Neural cell (in vitro differentiated cells): ENCODE results near the gene PUM2.

ENCODE experiments used
- EP300 ChIP-seq: fragments of 450-650 bp; conservative IDR thresholded peaks from 2 replicates; pipeline ENCODE4 v1.6.1; 2014; ENCODE audit warnings: antibody characterized with exemption, mild to moderate bottlenecking, moderate library complexity; ENCODE audit not compliant: poor library complexity, severe bottlenecking
- EZH2 ChIP-seq: fragments of 200-600, 300-800 bp; shearing (Covaris generic), sonication (generic); IDR thresholded peaks from 2 replicates; pipeline ENCODE4 v1.6.1; 2014; ENCODE audit warnings: antibody characterized with exemption, low read length, borderline replicate concordance, mild to moderate bottlenecking; ENCODE audit not compliant: insufficient read depth, poor library complexity, severe bottlenecking
- MXI1 ChIP-seq: fragments of 450-650 bp; conservative IDR thresholded peaks from 2 replicates; pipeline ENCODE4 v1.6.1; 2014; ENCODE audit warnings: antibody characterized with exemption, mild to moderate bottlenecking; ENCODE audit not compliant: poor library complexity, severe bottlenecking
- POLR2AphosphoS5 ChIP-seq: IDR thresholded peaks from 2 replicates; pipeline ENCODE4 v1.6.1; 2012
- SMC3 ChIP-seq: fragments of 450-650 bp; conservative IDR thresholded peaks from 2 replicates; pipeline ENCODE4 v1.6.1; 2014; ENCODE audit warnings: antibody characterized with exemption, mild to moderate bottlenecking, moderate library complexity; ENCODE audit not compliant: poor library complexity
- TAF1 ChIP-seq: IDR thresholded peaks from 2 replicates; pipeline ENCODE4 v1.6.1; 2012; ENCODE audit warnings: low read depth
- TF ChIP-seq, protein P1 (sequence below): fragments of 450-650 bp; IDR thresholded peaks from 2 replicates; pipeline ENCODE4 v1.5.1; 2014; ENCODE audit warnings: antibody characterized with exemption, mild to moderate bottlenecking, moderate library complexity; ENCODE audit not compliant: poor library complexity, severe bottlenecking
- TF ChIP-seq, protein P2 (sequence below): IDR thresholded peaks from 2 replicates; pipeline ENCODE4 v1.6.1; 2012; ENCODE audit warnings: borderline replicate concordance

DNA sequence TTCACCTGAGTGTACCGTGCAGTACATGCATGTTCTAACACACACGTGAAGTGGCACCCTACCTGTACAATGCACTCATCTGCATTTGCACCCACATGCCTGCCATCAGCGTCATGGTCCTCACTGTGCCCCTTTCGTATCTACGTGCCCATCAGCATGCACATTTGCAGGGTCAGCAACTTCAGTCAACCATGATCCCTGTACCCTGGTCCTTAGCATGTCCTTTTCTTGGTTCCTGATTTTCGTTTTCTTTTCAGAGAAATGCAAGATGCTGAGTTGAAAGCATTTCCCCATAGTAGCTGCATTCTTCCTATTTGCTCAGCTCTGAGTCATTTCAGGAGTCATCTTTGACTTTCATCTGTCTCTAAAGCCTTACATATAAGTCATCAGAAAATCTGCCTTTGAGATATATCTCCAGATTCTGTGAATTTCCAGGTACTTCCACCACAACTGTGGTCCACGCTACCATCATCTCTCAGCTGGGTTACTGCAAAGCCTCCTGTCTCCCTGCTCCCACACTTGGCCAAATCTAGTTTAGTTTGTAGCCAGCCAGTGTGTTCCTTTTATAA lies 14.7 kb upstream of the PUM2 start:
- TF ChIP-seq EZH2, result no peak
- TF ChIP-seq, protein P1, sequence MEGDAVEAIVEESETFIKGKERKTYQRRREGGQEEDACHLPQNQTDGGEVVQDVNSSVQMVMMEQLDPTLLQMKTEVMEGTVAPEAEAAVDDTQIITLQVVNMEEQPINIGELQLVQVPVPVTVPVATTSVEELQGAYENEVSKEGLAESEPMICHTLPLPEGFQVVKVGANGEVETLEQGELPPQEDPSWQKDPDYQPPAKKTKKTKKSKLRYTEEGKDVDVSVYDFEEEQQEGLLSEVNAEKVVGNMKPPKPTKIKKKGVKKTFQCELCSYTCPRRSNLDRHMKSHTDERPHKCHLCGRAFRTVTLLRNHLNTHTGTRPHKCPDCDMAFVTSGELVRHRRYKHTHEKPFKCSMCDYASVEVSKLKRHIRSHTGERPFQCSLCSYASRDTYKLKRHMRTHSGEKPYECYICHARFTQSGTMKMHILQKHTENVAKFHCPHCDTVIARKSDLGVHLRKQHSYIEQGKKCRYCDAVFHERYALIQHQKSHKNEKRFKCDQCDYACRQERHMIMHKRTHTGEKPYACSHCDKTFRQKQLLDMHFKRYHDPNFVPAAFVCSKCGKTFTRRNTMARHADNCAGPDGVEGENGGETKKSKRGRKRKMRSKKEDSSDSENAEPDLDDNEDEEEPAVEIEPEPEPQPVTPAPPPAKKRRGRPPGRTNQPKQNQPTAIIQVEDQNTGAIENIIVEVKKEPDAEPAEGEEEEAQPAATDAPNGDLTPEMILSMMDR, result no peak
- TF ChIP-seq EP300, result no peak
- no peak for TF ChIP-seq SMC3
- TF ChIP-seq TAF1, result no peak
- TF ChIP-seq POLR2AphosphoS5, result no peak
- no peak for TF ChIP-seq MXI1
- TF ChIP-seq, protein P2, sequence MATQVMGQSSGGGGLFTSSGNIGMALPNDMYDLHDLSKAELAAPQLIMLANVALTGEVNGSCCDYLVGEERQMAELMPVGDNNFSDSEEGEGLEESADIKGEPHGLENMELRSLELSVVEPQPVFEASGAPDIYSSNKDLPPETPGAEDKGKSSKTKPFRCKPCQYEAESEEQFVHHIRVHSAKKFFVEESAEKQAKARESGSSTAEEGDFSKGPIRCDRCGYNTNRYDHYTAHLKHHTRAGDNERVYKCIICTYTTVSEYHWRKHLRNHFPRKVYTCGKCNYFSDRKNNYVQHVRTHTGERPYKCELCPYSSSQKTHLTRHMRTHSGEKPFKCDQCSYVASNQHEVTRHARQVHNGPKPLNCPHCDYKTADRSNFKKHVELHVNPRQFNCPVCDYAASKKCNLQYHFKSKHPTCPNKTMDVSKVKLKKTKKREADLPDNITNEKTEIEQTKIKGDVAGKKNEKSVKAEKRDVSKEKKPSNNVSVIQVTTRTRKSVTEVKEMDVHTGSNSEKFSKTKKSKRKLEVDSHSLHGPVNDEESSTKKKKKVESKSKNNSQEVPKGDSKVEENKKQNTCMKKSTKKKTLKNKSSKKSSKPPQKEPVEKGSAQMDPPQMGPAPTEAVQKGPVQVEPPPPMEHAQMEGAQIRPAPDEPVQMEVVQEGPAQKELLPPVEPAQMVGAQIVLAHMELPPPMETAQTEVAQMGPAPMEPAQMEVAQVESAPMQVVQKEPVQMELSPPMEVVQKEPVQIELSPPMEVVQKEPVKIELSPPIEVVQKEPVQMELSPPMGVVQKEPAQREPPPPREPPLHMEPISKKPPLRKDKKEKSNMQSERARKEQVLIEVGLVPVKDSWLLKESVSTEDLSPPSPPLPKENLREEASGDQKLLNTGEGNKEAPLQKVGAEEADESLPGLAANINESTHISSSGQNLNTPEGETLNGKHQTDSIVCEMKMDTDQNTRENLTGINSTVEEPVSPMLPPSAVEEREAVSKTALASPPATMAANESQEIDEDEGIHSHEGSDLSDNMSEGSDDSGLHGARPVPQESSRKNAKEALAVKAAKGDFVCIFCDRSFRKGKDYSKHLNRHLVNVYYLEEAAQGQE, result no peak
